NCI-H2196 treated with DMSO at 0.1 percent for 48 hours (cell line): ENCODE results near the gene C1D.

ENCODE experiments used
- DNase-seq: peaks from one replicate; lab custom pipeline; 2025; ENCODE audit not compliant: unreplicated experiment; lab: John Stamatoyannopoulos, UW

The C1D gene

DNA sequence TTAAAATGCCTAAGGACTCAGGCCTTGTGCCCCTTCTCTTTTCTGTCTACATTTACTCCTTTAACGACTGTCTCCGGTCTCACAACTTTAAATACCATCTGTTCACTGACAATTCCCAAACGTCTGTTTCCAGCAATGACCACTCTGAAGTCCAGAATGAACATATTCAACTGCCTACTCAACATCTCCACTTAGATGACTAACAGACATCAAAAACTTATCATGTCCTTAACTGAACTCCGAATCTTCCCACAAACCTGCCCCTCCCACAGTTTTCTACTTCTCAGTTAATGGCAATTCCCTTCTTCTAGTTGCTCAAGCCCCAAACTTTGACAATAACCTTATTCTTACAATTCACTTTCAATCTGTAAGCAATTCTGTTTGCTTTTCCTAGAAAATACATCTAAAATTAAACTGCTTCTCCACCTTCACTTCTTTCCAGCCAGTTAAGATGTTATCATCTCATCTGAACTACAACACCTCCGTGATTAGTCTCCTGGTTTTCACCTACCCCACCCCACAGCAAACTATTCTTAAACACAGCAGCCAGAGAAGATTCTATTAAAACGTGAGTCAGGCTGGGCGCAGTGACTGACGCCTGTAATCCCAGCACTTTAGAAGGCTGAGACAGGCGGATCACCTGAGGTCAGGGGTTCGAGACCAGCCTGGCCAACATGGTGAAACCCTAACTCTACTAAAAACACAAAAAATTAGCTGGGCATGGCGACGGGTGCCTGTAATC is 2.8 kb downstream of the C1D start:
- no peak for DNase-seq

DNA sequence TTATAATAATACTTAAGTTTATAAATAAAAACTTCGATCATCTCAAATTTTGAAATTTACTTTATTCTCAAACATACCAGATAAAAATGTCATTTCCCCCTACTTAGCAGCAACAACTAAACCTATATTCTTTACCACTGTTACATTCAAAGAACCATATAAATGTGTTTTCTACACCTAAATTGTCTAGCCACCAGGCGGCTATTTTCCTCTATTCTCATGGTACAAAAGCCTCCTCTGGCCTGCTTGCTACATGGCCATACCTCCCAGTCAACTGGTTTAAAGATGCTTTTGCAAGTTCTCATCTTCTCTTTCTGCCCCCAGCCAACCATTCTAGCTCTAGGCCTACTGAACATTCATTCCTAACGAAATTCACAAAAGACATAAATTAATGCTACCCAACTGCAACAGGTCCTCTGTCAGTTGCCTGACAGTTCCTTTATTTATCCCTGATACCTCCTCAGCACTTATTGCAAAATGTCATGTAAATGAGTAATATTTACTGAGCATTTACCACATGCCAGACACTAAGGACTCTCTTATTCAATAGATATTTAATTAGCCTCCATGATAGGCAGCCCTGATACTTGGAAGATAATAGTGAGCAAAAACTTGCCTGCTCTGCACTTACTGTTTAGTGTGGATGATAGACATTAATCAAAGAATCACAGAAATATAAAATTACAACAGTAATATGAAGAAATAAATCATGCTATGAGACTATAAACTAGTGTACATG is 5.0 kb downstream of the C1D start:
- no peak for DNase-seq

DNA sequence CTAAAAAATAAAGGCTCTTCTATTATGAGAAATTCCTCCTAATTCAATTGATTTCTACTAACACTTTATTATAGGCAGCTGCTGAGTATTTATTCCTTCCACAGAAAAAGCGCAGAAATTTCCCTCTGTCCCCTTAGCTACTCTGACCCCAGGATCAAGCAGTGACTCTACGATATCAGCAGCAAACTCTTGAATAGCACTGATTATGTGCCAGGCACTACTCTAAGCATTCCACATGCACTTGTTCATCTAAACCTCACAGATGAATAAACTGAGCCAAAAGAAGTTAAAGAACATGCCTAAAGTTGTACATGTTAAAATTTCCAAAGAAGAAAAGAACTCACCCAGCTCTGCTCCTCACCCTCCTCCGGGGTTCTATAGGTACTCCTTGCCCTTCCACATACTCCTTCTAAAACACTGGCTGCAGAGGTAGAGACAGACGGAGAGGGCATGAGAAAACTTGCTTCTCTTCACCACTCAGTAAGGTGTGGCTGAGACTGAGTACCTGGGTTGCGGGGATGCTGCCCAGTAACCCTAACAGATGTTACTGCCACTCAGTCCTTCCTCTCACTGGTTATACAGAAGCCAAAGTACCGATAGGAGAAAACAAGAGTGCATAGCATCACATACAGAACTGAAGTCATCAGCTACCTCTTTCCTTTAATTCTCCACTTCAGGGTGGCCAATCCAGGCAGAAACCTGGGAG is 9.9 kb downstream of the C1D start:
- DNase-seq = no peak

DNA sequence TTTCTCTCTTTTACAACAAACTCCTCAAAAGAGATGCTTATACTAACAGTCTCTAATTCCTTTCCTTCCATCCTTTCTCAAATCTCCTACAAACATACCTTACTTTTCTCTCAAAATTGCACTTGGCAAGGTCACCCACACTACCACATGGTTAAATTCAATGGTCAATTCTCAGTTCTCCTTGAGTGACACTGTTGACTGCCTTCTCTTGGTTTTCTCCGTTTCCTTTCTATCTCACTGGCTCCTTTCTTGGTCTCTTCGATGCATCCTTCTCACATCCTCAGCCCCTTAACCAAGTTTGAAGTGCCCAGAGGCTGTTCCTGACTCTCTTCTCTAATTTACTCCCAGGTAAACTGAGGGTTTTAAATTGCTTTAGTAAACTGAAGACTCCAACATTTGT is 12.5 kb downstream of the C1D start:
- DNase-seq = no peak

DNA sequence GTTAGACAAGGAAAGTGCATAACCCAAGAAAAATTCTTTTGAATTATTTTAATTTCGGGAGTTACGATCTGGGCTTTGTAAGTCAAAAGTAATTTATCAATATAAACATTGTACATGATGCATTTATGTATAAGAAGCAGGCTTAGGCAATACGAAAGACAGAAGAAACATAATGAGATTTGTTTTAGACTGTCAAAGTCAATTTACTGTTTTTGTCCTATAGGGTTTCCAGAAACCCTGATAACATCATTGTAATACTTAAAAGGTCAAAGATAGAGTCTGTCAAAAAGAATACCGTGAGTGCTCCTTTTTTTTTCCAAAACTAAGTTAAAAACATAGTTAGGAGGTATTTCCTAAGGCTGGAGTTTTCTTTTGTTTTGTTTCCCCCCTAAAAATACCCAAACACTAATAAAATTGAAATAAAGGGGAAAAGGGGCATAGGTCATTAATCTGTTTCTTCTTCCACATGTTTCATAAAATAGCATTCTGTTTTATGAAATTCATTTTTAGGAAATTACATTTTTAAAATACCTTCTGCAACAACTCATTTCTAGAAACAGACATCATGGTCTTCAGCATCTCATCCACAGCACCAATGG is 16.1 kb downstream of the C1D start:
- no peak for DNase-seq

DNA sequence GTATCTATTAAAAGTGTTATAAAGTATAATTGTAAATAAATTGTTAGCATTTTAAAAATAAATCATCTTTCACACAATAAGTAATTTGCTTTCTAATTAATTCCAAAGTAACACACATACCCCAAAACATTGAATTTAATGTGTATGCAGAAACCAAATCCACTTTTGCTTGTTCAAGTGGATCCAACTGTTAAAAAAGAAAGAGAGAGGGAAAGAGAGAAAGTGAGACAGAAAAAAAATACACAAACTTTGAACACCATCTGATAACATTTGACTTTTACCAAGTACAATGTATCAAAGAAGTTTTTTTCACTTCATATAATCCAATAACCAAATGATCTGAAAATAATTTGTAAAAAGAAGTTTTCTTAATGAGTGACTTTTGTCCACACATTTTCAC is 16.6 kb downstream of the C1D start:
- no peak for DNase-seq

DNA sequence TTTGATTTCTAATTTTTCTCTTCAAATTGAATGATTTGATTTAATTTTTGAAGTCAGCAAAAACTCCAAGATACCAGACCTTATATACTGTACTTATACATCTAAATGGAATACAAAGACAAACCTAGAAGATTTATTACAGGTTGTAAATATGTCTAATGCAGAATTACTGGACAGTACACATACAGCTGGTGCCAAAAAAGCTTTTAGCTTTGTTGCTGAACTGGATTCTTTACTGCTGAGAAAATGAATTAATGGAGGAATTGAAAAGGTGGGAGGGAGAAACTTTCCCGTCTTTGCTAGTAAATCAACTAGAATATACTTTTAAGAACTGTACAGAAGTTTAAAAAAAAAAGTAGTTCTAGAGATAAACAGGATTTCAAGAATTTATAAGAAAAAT is 17.5 kb downstream of the C1D start:
- no peak for DNase-seq

DNA sequence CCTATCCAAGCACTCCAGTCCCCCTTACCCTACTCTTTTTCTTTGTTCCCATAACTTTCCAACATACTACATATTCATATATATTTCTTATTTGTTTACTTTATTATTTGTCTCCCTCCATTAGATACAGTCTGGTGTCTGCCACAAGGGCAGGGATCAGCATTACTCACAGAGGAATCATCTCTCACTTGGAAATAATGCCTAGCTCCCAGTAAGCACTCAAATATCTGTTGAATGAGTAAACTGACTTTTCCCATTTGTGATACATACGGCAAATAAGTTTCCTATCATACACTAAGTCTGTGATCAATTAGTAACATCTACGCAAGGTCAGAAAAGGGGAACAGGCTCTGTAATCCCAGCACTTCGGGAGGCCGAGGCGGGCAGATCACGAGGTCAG is 18.7 kb downstream of the C1D start:
- no peak for DNase-seq

DNA sequence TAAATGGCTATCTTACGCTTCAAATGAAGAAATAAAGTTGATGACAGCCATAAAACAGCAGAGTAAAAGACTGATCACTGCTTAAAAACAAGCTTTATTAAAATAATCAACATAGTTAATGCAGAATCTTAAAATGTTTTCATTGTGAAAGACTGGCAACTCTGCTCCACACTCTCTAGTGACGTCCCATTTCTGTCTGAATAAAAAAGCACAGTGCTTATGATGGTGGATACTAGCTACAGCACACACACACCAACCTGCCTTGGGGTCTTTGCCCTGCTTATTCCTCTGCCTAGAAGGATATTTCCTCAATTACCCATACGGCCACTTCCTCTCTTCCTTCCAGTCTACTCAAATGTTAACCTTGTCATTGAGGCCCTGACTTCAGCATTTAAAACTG is 19.1 kb downstream of the C1D start:
- DNase-seq = no peak

DNA sequence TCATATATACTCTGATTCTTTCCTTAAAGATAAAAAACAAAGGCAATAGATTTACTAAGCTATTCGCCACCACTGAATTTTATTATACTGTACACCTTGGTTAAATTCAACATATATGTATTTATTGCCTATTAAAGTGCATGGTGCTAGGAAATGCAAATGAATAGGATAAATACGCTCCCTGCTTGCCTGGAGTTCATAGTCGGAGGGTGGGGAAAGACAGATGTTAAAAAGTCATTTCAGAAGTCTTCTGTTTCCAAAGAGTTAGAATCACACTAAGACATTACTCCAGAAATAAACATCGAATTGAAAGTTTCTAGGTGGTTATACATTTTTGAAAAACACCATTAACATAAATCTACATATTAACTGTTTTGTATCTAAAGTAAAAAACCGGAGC is 19.8 kb downstream of the C1D start:
- no peak for DNase-seq

DNA sequence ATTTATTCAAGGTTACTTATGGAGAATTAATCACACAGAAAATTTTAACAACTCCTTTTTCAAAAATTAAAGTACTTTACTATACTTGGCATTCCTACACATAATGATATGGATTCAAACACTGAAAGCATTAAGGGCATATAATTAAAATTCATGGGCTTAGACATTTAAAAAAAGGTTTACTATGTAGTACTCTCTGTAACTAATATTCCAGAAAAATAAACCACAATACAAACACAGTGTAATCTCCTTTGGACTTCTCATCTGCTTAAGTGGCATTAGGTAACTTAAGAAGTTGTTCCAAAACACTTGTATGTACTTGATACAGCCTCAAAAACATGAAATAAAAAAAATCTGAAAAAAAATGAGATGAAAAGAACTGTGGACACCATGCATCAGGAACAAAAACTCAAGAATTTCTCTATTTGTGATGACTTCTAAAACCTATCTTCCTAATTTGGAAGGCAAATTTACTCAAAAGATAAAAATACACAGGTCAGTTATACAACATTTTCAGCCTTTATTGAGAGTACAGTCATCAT is 21.0 kb downstream of the C1D start:
- no peak for DNase-seq

DNA sequence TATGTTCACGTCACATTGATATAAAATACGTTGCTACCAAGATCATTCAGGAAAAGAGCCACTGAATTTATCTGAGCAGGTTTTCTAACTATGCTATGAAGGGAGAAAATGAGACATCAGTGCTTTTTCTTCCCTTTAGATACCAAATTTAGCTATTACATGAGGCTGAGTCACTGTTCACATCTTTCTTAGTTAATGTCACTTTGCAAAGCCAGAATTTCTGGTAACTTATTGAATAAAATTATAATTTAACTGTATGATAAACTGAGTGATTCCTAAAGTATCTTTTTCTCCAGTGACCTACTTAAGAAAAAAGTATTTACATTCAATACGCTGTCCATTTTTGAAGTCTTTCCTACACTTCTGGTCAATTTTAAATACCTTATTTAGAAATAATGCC is 22.7 kb downstream of the C1D start:
- no peak for DNase-seq

DNA sequence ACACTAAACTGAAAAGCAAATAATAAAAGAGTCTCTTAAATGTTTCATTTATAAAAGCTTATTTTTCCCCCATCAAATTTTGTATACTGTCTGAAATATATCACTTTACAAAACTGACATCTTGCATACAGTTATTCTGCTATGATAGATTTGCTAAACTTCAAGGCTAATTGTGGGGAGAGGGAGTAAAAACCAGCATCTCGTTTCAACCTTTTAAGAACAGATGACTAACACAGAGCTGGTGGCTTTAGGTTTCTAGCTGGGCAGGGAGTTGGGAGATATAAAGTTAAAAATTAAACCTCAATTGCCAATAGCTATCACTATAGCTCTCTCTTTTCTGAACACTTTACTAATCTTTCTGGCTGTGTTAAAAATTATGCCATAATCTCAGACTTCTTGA is 23.5 kb downstream of the C1D start:
- no peak for DNase-seq

DNA sequence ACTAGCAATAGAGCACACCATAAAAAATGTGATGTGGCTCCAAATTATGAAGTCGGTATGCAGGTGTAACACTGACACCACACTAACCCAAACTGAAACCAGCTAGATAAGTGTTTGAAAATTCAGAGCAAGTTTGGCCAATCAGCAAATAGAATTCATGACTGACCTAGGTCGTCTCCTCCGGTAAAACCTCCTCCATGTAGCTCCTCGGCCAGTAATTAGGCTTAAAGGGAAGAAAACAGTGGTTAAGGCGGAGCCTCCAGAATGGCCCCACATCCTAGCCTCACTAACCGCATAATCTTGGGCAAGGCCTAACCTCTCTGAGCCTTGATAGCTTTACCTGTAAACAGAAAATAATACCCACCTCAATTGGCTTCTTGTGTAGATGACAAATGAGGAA is 30.1 kb downstream of the C1D start:
- DNase-seq = no peak

DNA sequence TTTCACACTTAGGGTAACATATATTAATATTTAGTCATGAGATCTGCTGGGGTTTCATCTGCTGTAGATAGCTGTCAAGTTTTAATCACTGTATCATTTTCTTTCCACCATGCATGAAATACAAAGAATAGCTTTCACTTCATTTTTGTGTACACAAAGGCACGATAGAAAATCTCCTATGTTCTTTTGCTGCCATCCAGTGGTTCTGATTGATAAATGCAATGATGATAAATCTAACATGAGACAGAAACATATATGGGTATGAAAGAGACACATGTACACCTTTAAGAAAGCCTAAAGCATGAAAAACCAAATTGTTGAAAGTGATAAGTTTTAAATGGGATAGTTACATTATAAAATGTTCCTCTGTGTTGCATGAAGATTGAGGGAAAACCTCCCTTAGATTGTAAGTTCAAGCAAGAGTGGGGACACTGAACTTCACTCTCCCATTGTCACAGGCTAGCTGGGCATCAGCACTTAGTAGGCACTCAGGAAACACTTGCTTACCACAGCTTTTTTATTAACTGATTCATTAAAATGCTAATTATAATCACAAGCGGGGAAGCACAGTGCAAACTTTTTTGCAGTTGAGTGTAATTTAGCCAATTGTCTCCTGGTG is 31.2 kb downstream of the C1D start:
- DNase-seq = peak; percentile 1

DNA sequence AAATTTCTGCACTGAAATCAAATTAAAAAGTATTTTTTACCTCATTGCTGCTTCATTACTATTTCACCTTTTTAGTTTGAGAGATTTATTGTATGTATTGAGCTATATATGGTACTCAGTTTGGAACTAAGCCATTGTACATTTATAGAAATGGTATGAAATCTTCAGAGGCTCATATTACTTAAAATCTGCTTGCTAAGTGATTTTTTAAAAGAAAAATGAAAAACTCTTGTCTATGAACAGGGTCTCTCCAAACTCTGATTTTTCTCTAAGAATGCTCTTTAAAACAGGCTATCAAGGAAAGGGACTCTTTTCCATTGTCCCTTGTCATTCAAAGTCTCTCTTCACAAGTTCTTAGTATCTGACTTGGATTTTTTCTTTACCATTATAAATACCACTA is 31.8 kb downstream of the C1D start:
- DNase-seq = no peak

DNA sequence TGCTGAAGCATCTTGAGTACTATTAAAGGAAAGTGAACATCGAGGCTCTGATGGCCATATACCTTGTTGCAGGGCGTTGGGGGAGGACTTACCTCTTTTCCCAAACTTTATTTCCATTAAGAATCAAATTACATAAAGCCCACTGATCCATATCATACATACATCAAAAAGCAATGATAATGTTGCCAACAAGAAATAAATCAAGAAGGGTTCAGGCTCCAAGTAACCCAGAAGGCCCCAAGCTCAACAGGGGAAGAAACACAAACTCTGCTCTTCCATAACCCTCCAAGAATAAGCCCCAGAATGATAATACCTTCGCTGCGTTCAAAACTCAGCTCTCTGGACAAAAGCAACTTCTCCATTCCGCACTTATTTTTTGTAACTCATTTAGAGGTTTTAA is 32.3 kb downstream of the C1D start:
- no peak for DNase-seq

DNA sequence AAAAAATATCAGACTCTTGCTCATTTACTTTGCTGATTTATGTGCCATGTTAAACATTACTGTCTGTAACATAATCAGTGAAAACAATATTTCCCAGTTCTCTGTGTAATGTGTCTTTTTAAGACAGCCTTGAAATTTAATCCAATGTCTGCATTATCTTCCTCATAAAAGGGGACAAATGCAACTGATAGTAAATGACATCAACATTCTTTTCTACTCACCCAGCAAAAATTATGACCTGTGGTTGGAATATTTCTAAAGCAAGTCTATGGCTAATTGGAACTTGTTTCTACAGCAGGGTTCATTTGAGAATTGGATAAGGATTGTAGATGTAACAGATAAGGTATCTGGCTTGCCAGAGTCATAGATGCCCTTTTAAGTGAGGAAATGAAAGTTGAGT is 34.8 kb downstream of the C1D start:
- no peak for DNase-seq

DNA sequence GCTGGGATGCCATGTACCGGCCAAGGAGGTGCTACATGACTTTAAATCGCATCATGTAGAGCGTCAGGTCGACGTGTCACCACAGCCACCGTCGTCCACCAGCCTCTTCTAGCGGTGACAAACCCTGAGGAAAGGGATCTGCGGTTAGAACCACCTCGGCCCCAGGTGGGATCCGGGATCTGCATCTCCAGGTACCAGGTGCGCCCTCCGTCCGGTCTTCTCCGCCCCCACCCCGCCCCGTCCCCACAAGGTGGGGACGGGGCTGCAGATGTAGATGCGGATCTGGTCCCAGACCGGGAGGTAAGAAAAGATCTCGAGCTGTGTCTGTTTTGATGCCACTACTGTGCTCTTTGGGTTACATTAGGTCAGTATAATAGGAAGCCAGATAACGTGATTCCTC is 38.4 kb downstream of the C1D start:
- DNase-seq = no peak

DNA sequence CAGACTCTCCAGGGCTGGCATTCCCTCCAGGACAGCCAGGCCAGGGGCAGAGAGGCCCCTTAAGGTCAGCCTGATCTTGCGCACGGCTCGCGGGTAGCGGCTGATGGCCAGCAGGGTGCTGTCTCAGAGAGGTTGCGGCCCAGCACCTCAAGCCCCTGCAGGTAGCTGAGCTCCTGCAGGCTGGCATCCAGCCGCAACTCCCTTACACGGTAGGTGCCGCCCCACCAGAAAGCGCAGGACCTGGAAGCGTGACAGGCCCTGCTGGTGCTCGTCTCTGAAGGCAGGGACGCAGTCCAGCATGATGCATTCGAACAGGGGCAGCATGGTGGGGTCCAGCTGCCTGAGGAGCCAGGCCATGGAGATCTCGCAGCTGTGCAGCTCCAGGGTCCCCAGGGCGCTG is 38.9 kb downstream of the C1D start:
- no peak for DNase-seq

DNA sequence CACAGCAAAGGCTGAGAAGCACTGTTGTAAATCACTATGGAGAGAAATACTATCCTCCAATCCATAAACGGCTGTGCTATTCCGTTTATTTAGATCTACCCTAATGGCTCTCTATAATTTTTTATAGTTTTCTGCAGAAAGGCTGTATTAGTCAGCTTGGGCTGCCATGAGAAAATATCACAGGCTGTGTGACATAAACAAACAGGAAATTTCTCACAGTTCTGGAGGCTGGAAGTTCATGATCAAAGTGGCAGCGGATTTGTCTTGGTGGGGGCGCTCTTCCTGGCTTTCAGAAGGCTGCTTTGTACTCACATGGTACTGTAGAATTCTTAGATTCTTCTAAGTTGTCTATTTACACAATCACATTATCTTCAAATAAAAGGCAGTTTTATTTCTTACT is 44.1 kb downstream of the C1D start:
- no peak for DNase-seq
